ENCODE data around the gene PITPNB. TPM values are rescaled to one million over a fixed set of nuclear protein-coding genes. Genes with fewer than 3 reads are reported as not detected.

The PITPNB gene
- total RNA-seq, 1 donor: 36.1 TPM

DNA sequence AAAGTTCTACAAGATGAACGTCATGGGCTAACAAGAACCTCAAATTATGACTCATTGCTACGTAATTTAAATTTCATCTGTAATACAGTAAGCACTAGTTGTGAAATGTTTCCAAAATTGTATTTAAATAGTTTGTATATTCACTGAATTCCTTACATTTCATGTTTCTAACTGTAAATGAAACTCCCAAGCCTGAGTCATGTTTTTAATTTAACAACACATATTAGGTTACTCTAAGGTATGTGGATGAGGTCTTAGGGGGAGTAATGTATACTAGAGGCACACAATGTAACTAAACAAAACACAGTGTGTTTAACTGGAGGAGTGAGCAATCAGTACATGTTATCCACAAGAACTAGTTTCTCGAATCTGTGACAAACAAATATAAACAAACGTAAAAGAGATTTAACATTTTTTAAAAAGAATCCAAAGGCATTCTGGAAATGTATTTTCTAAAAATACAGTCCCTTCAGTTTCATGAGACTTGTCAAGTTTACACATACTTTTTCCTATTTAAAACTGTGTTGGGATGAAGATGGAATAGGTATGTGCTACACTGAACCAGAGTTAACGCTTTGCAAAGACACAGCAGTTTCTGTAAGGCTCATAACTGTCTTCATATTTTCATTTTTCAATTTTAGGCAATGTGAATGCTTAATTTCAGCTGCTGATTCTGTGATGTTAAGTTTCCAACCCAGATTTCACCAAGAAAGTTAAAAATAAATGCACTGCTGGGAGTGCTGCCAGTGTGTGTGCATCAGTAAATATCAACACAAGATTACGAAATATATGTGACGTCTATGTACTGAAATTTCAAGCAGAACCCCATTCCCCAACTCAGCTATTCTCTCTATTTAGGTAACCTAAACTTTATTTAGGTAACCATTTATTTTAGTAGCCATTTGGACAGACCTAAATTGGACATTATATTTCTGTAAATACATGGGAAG, 52.6 kb downstream of the PITPNB start:
- Histone ChIP-seq H3K27me3 (ENCODE audit: insufficient read depth, low read length) (no peaks in the 10 kb centered on the region), H3K4me3 (ENCODE audit: low read length) (no peak overlapping the region), H3K4me1 (ENCODE audit: insufficient read depth, low read length) (no peaks in the 10 kb centered on the region), H3K9me3 (ENCODE audit: low read depth, low read length) (no peaks in the 10 kb centered on the region)

DNA sequence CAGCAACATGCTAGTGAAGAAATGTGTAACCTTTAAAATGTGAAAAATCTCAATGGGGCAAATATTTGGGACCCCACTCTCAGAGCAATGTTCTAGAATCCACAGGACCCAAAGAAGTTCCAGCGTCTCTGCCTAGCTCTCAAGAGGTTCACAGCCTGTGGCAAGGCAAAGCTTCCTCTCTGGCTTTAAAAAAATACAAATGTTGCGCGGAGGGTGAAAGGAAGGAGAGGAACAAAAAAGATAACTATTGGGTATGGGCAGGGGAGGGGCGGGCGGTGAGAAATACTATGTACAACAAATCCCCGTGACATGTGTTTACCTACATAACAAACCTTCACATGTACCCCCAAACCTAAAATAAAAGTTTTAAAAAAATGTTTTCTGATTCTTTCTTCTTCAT, 53.6 kb downstream of the PITPNB start:
- no peaks in the 10 kb centered on the region for H3K27me3 ChIP-seq (ENCODE audit: insufficient read depth, low read length)
- no peaks in the 10 kb centered on the region for H3K4me1 ChIP-seq (ENCODE audit: insufficient read depth, low read length)
- no peak overlapping the region for H3K4me3 ChIP-seq (ENCODE audit: low read length)
- no peaks in the 10 kb centered on the region for H3K9me3 ChIP-seq (ENCODE audit: low read depth, low read length)

DNA sequence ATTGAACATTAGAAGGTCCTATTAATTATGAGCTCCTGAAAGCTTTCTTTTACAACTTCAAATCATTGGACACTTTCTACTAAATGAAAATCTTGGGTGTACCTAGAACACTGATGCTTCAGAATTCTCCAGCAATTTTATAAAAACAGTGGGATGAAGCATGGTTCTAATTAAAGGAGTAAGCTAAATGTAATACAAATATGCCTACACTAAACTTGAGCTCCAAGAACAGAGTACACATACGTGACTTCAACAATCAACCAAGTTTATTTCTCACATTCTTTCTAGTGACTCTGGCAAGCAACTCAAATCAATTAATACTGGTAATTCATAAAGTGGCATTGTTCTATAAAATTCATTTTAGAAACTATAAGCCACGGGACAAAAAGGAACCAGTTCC, 55.5 kb downstream of the PITPNB start:
- no peaks in the 10 kb centered on the region for H3K9me3 ChIP-seq (ENCODE audit: low read depth, low read length)
- H3K4me1 ChIP-seq (ENCODE audit: insufficient read depth, low read length): no peaks in the 10 kb centered on the region
- H3K4me3 ChIP-seq (ENCODE audit: low read length): no peak overlapping the region
- H3K27me3 ChIP-seq (ENCODE audit: insufficient read depth, low read length): no peaks in the 10 kb centered on the region

DNA sequence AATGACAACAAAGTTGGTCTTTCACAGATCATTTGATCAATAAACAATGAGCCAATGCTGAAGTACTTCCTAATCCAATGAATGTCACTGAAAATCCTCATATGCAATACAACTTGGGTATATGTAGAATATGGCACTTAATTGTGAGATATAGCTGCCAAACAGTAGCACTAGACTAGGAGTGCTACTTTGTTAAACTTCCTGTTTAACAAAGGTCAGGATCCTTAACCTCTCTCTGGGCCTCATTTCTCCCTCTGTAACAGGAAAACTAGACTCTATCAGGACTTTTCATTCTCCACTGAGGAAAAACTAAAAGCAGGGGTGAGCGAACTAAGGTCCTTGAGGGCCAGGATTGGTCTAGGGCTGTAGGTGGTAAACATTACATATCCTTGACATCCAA, 56.1 kb downstream of the PITPNB start:
- H3K4me1 ChIP-seq (ENCODE audit: insufficient read depth, low read length): no peaks in the 10 kb centered on the region
- H3K9me3 ChIP-seq (ENCODE audit: low read depth, low read length): no peaks in the 10 kb centered on the region
- no peak overlapping the region for H3K4me3 ChIP-seq (ENCODE audit: low read length)
- no peaks in the 10 kb centered on the region for H3K27me3 ChIP-seq (ENCODE audit: insufficient read depth, low read length)

DNA sequence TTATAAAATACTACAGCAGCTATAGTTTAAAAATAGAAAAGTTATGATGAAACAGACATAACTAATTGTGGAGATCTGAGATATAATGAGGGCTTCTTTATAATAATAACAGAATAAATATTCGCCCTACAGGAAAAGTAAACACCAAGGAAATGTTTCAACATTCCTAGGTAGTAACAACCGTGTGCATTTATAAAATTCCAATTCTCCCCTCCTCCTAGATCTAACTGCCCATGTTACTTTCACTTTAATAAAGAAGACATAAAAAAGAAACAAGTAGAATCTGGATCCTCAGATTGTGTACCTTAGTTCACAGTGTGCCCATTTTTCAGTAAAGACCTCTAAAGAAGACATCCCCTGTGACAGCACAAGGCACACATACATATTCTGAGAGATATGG, 59.7 kb downstream of the PITPNB start:
- H3K4me1 ChIP-seq (ENCODE audit: insufficient read depth, low read length): no peaks in the 10 kb centered on the region
- no peaks in the 10 kb centered on the region for H3K27me3 ChIP-seq (ENCODE audit: insufficient read depth, low read length)
- no peak overlapping the region for H3K4me3 ChIP-seq (ENCODE audit: low read length)

DNA sequence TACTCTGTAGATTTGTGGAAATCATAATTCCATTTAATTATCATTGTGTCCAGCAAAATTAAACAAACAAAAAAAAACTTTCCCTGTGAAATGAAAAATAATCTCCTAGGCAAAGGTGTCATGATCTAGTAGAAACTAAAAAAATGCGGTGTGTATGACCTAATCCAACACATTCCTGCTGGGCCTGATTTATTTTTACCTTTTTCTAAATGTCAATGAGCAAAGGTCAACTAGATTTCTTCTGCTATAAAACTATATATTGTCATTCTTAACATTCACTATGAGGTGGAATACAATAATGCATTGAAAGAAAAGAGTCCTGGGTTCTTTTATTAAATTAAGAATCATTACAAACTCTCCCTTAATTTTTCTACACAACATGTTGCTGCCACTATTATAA, 60.4 kb downstream of the PITPNB start:
- H3K4me1 ChIP-seq (ENCODE audit: insufficient read depth, low read length): no peaks in the 10 kb centered on the region
- H3K9me3 ChIP-seq (ENCODE audit: low read depth, low read length): no peaks in the 10 kb centered on the region
- no peak overlapping the region for H3K4me3 ChIP-seq (ENCODE audit: low read length)
- H3K27me3 ChIP-seq (ENCODE audit: insufficient read depth, low read length): no peaks in the 10 kb centered on the region

More for the DNA sequence above, 59.7 kb downstream of the PITPNB start:
- H3K9me3 ChIP-seq (ENCODE audit: low read depth, low read length): no peaks in the 10 kb centered on the region

DNA sequence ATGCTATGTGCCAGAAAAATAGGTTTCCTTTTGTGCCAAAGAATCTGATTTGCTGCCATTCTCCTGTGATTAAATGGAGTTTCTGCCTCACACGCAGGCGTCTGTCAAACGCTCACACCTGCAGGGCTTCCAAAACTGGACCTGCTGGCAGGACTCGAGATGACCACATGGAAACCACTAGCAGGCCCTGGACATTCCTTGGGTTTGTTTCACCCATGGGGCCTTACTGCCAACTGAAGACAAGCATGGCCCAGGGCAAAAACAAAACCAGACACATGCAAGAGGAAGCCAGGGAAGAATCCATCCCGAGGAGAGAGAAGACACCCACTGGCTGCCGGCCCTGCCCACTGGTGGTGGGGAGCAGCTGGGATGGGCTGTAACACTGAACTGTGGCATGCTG, 61.6 kb downstream of the PITPNB start:
- H3K9me3 ChIP-seq (ENCODE audit: low read depth, low read length): no peaks in the 10 kb centered on the region
- no peaks in the 10 kb centered on the region for H3K27me3 ChIP-seq (ENCODE audit: insufficient read depth, low read length)
- H3K4me3 ChIP-seq (ENCODE audit: low read length): no peak overlapping the region
- no peaks in the 10 kb centered on the region for H3K4me1 ChIP-seq (ENCODE audit: insufficient read depth, low read length)

DNA sequence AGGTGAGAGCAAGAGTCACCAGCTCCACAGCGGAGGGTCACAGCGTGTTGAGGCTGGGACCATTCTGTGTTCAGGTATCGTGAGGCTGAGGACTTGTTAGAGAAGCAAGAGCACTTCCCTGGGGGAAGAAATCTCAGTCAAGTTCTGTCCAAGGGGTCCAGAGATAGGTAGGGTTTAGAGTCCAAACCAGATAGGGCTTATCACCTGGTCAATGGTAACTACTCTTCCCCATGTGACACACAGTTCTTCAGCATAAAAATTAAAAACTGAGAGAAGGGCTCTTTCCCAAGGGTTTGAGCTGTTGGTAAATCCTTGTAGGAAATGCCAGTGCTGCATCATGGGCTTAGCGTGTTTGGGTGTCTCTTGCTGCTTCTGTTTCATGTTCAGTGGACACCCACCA, 62.7 kb downstream of the PITPNB start:
- Histone ChIP-seq H3K27me3 (ENCODE audit: insufficient read depth, low read length) (no peaks in the 10 kb centered on the region), H3K4me1 (ENCODE audit: insufficient read depth, low read length) (no peaks in the 10 kb centered on the region), H3K4me3 (ENCODE audit: low read length) (no peak overlapping the region), H3K9me3 (ENCODE audit: low read depth, low read length) (no peaks in the 10 kb centered on the region)

DNA sequence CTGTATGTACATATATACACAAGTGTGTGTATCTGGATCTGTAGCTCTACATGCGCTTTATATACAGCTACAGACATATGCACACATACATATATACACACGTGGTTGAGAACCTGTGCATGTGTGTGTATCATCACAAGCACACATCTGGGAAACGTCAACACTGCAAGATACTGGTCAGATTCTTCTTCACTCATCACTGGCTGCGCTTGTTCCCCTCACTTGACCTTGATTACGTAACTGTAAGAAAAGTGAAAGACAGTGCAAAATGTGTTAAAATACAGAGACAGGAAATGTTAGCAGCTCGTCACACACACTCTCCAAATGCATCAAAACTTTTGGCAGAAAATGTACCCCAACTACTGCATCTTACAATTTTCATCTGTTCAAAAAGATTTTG, 65.6 kb downstream of the PITPNB start:
- H3K4me3 ChIP-seq (ENCODE audit: low read length): no peak overlapping the region
- no peaks in the 10 kb centered on the region for H3K9me3 ChIP-seq (ENCODE audit: low read depth, low read length)
- H3K4me1 ChIP-seq (ENCODE audit: insufficient read depth, low read length): no peaks in the 10 kb centered on the region
- H3K27me3 ChIP-seq (ENCODE audit: insufficient read depth, low read length): no peaks in the 10 kb centered on the region

DNA sequence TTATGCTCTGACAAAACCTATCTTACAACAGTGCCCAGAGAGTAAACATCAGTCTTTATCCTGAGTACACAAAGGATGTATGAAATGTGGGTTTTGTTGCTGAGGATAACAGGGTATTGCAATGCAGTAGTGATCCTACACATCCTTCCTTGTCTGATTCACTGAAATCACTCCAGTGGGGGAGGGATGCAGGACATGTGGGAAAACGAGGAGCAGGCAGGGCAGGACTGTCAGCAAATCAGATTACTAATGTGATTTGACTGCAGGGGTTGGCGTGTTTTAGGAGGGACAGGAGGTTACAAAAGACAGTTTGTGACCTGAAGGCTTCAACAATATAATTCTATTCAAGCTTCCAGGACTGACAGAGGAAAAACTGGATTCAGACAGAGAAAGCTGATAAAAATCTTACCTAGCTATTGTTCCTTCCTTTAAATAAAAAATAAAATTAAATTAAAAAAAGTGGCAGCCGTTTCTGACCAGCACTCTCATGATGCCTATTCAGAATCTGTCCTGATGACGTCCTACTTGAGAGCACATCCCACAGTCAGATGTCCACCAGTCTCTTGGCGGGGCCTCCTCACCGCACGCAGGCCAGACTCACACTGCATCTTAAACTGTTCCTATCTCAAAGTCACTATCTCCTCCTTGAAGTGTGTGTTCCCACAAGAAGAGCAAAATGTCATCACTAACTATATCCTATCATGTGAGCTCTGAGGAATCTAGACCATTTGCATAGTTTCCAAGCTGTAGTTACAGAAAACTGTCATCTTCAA, 66.9 kb downstream of the PITPNB start:
- Histone ChIP-seq H3K4me3 (ENCODE audit: low read length) (no peak overlapping the region), H3K4me1 (ENCODE audit: insufficient read depth, low read length) (no peaks in the 10 kb centered on the region), H3K9me3 (ENCODE audit: low read depth, low read length) (no peaks in the 10 kb centered on the region), H3K27me3 (ENCODE audit: insufficient read depth, low read length) (no peaks in the 10 kb centered on the region)

DNA sequence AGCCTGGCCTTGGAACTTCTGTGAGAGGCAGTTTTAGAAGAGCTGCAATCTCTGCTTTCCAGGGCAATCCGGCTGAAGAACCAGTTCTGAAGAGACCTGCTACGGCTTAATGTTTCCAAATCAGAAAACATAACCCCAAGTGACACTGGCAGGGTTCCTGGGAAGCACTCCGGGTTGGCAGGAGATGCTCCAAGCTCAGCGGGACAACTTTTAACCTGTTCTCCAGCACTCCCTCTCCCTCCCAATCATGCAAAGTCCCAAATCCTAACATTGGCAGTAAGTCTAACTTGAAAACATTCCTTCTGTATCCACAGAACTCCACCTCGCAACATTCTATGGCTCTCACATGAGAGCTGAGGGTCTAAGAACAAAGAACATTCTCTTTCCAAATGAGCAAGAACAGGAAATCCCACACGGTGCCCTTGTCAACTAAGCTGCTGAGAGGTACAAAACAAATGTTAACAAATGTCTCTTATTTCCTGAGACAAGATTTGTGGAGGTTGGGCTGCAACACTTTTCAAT, 69.0 kb downstream of the PITPNB start:
- Histone ChIP-seq H3K4me3 (ENCODE audit: low read length) (no peak overlapping the region), H3K27me3 (ENCODE audit: insufficient read depth, low read length) (no peaks in the 10 kb centered on the region), H3K4me1 (ENCODE audit: insufficient read depth, low read length) (no peaks in the 10 kb centered on the region), H3K9me3 (ENCODE audit: low read depth, low read length) (no peaks in the 10 kb centered on the region)

DNA sequence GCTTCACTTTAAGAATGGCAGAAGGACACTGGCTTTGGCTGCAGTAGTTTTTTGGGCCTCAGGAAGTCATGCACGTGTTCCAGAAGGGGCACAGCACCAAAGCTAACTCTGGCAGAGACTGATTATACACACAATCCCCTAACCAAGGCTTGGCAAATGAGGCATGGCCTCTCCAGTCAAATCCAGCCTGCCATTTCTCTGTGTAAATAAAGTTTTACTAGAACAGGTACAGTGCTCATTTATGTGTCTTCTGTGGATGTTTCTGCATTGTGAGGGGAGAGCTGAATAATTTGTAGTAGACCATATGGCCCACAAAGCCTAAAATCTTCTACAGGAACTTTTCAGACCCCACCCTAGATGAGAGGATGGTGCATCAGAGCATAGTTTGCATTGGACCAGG, 71.1 kb downstream of the PITPNB start:
- Histone ChIP-seq H3K9me3 (ENCODE audit: low read depth, low read length) (no peaks in the 10 kb centered on the region), H3K27me3 (ENCODE audit: insufficient read depth, low read length) (no peaks in the 10 kb centered on the region), H3K4me1 (ENCODE audit: insufficient read depth, low read length) (no peaks in the 10 kb centered on the region), H3K4me3 (ENCODE audit: low read length) (no peak overlapping the region)

DNA sequence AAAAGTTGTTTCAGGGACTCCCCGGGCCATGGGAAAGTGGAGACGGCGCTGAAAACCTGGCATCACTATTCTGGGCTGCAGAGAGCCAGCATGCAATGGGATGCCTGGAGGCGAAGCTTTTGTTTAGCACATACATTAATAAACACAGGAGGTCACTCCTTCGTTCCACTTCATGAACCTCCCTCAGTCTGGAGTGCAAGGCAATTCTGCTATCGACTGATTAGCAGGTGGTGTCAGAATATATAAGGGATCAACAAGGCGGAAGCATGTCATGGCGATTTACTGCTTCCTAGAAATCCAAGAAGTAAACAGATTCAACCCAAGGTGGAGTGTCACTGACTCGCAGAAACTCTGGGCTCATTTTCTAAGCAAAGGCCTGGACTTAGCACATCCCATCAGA, 72.1 kb downstream of the PITPNB start:
- Histone ChIP-seq H3K27me3 (ENCODE audit: insufficient read depth, low read length) (no peaks in the 10 kb centered on the region), H3K4me3 (ENCODE audit: low read length) (no peak overlapping the region), H3K9me3 (ENCODE audit: low read depth, low read length) (no peaks in the 10 kb centered on the region), H3K4me1 (ENCODE audit: insufficient read depth, low read length) (no peaks in the 10 kb centered on the region)

DNA sequence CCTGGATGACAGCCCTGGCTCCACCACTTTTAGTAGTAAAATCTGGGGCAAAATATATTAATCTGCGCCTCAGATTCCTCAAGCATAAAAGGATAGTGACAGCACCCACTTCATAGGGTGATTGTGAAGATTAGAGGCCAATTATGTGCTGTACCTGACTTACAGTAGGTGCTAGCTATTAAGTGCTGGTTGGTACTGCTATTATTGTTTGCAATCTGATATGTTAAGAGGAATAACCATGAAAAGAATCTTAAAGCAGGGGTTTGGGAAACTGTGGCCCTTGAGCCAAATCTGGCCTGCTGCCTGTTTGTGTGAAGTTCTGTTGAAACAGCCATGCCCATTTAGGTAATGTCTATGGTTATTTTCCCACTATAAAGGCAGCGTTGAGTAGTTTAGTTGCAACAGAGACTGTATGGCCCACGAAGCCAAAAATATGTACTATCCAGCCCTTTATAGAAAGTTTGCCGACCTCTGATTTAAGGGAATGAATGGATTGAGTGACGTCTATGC, 72.8 kb downstream of the PITPNB start:
- Histone ChIP-seq H3K4me1 (ENCODE audit: insufficient read depth, low read length) (no peaks in the 10 kb centered on the region), H3K27me3 (ENCODE audit: insufficient read depth, low read length) (no peaks in the 10 kb centered on the region), H3K4me3 (ENCODE audit: low read length) (no peak overlapping the region), H3K9me3 (ENCODE audit: low read depth, low read length) (no peaks in the 10 kb centered on the region)

DNA sequence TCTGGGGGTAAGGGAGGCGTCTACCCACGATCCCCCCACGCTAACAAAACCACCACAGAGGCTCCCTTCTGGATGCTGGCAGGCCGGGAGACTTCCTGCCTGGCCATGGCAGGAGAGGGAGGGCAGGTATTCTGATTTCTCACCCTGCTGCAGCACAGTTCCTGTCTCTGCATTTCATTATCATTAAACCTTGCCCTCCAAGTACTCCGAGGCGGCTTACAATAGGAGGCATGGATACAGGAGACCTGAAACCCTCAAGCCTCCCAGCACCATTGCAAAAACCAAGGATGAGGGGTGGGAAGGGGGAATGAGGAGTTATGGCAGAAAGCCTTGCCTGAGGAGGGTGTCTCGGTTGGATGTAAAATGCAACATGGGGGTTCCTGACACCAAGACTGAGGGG, 73.4 kb downstream of the PITPNB start:
- Histone ChIP-seq H3K9me3 (ENCODE audit: low read depth, low read length) (no peaks in the 10 kb centered on the region), H3K4me3 (ENCODE audit: low read length) (no peak overlapping the region), H3K4me1 (ENCODE audit: insufficient read depth, low read length) (no peaks in the 10 kb centered on the region), H3K27me3 (ENCODE audit: insufficient read depth, low read length) (no peaks in the 10 kb centered on the region)
